ENCODE data around the gene SLC34A1. TPM values are rescaled to one million over a fixed set of nuclear protein-coding genes. Genes with fewer than 3 reads are reported as not detected.

SLC34A1 gene
- total and polyA plus RNA-seq, 2 of the 4 experiments (the other 2 are of a cell fraction), result not detected

DNA sequence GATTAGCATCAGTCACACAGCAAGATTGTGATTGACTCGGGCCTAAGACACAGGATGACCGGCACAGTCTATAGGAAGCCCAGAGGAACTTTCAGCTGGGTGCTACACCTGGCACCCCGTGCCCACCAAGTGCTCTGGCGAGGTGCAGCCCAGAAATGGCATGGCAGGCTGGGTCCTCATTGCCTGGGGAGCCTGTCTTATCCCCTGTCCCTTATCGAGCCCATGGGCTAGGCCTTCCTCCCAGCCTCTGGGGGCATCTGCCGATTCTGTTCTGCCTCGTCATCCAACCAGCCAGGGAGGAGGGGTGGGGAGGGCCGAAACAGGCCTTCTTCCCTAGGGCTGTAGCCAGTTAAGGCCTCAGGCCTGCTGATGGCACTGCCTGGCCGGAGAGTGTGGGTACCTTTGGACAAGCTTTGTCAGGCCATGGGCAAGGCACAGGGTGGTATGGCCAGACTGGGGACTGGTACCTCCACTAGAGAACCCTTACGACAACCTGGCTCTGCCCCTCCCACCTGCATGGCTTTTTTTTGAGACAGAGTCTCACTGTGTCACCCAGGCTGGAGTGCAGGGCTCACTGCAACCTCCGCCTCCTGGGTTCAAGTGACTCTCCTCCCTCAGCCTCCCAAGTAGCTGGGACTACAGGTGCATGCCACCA lies 43.8 kb downstream of the SLC34A1 start:
- no peak for TF ChIP-seq MXI1 (IDR thresholded peaks at IDR 0.05; ENCODE audit: borderline replicate concordance, low read depth, low read length)
- TF ChIP-seq, protein P1, sequence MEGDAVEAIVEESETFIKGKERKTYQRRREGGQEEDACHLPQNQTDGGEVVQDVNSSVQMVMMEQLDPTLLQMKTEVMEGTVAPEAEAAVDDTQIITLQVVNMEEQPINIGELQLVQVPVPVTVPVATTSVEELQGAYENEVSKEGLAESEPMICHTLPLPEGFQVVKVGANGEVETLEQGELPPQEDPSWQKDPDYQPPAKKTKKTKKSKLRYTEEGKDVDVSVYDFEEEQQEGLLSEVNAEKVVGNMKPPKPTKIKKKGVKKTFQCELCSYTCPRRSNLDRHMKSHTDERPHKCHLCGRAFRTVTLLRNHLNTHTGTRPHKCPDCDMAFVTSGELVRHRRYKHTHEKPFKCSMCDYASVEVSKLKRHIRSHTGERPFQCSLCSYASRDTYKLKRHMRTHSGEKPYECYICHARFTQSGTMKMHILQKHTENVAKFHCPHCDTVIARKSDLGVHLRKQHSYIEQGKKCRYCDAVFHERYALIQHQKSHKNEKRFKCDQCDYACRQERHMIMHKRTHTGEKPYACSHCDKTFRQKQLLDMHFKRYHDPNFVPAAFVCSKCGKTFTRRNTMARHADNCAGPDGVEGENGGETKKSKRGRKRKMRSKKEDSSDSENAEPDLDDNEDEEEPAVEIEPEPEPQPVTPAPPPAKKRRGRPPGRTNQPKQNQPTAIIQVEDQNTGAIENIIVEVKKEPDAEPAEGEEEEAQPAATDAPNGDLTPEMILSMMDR (conservative IDR thresholded peaks at IDR 0.05; ENCODE audit: low read depth, low read length), result no peak
- TF ChIP-seq MAZ (IDR thresholded peaks at IDR 0.05; ENCODE audit: borderline replicate concordance, low read depth, low read length), result no peak
- no peak for TF ChIP-seq MAFK (IDR thresholded peaks at IDR 0.05; ENCODE audit: low read depth, low read length)

More for the DNA sequence above, 43.8 kb downstream of the SLC34A1 start:
- dilution Hi-C loops (cut with HindIII; ENCODE audit: low sequenced_read_pairs, unreplicated experiment), result no loop called here
- Histone ChIP-seq H4K20me1 (ENCODE audit: insufficient read depth, low read length) (peaks cover 29% of the 10 kb centered on the region), H2AK5ac (ENCODE audit: low read depth, low read length) (0 out of 2 replicates have a peak overlapping the region, but pooled peaks have one; percentile 18), H3K23ac (ENCODE audit: low read depth, low read length) (peak overlapping the region; percentile 71; the same call in 1 of the 2 replicates), H3K4me2 (ENCODE audit: low read depth, low read length) (peak overlapping the region; percentile 90; the same call in 1 of the 2 replicates), H4K91ac (ENCODE audit: insufficient read depth, low read depth, low read length) (no peak overlapping the region), H2AK9ac (replicated peaks; ENCODE audit: low read depth, low read length, poor library complexity) (peak overlapping the region; percentile 86), H2AFZ (replicated peaks; ENCODE audit: low read length, poor library complexity) (no peak overlapping the region), H3K4me3 (ENCODE audit: insufficient read depth, low read depth, low read length) (no peak overlapping the region), H4K5ac (ENCODE audit: low read depth, low read length) (no peak overlapping the region), H3K56ac (ENCODE audit: extremely low read depth, insufficient read depth, low read length) (no peak overlapping the region), H3K4me1 (ENCODE audit: control insufficient read depth, insufficient read depth, low read length) (peaks cover 13% of the 10 kb centered on the region), H3K27me3 (ENCODE audit: control insufficient read depth, insufficient read depth, low read length) (no peaks in the 10 kb centered on the region), H3K14ac (replicated peaks; ENCODE audit: low read depth, low read length) (no peak overlapping the region; the same call in 1 of the 2 replicates), H3K9me3 (ENCODE audit: control insufficient read depth, insufficient read depth, low read length) (no peaks in the 10 kb centered on the region), H3K4ac (ENCODE audit: low read depth, low read length) (0 out of 2 replicates have a peak overlapping the region, but pooled peaks have one; percentile 37), H2BK120ac (ENCODE audit: low read depth, low read length) (no peak overlapping the region), H3K9ac (ENCODE audit: low read depth, low read length) (peak overlapping the region; percentile 64; the same call in 1 of the 2 replicates), H2BK20ac (ENCODE audit: low read depth, low read length) (no peak overlapping the region), H3K9me1 (ENCODE audit: insufficient read depth, low read length) (peaks cover 15% of the 10 kb centered on the region), H3K18ac (ENCODE audit: low read depth, low read length) (no peak overlapping the region), H3K36me3 (ENCODE audit: control insufficient read depth, insufficient read depth, low read length) (peaks cover 10% of the 10 kb centered on the region; the same call in 1 of the 2 replicates), H3K79me1 (ENCODE audit: low read depth in 1 of 2, low read length in 2 of 2) (peaks cover 13 to 49% of the 10 kb centered on the region in 2 experiments), H3K27ac (ENCODE audit: insufficient read depth, low read length) (no peak overlapping the region), H4K8ac (ENCODE audit: low read depth in 2 of 2, low read length in 2 of 2) (peak overlapping the region in 1 of 2 experiments; percentile 38; a peak in 1 of 4 replicates), H2BK15ac (ENCODE audit: low read depth, low read length) (no peak overlapping the region), H2BK5ac (ENCODE audit: low read depth, low read length, poor library complexity, severe bottlenecking) (no peak overlapping the region)
- no peak for DNase-seq
- POLR2A ChIA-PET (ENCODE audit: unreplicated experiment), result interaction anchor here (0.7 kb wide), 1 partner anchor 67 kb away, joined by 3 read pairs; no protein-coding TSS in a partner anchor
- 93% methylated on average over 6 of the region's 11 CpGs; no CpG with 5 or more reads in 1 of the 2 experiments for WGBS, 2 experiments (ENCODE audit: extremely low coverage in 2 of 2, insufficient read length in 1 of 2)
- ATAC-seq (ENCODE audit: low read depth), result no peak
- intact Hi-C loops (cut with micrococcal nuclease), result no loop called here
- BruUV-seq (replicated peaks), result no TSS peak
- CTCF ChIA-PET, result interaction anchor here (1.4 to 3.1 kb wide), 2 partner anchors 12 to 24 kb away, joined by 3 to 13 read pairs; no protein-coding TSS in a partner anchor
- in situ Hi-C loops (cut with MboI; ENCODE audit: low sequenced_read_pairs), result no loop called here

Measured in IMR-90 (cell line).